GM19463 (cell line): Measurements from ENCODE around the gene NFATC4.
A peak's percentile ranks its signal among the peaks of the same experiment; 100 is the strongest.
"Not testable (repeated sequence)": the region's sequence is repeated elsewhere in the genome, so short reads cannot be mapped to it uniquely, and the experiment has no call there.

Experiments
- ATAC-seq: cut with Tn5 transposase; IDR thresholded peaks from one replicate; pipeline ENCODE4 v1.9.1; 2021; ENCODE audit warnings: mild to moderate bottlenecking, moderate library complexity; ENCODE audit not compliant: unreplicated experiment

Gene NFATC4

GRCh38 chr14:24387009-24387345, 19.0 kb downstream of the NFATC4 start:
- no peak for ATAC-seq

- ATAC-seq, result not testable (repeated sequence)
Observed at GRCh38 chr14:24387579-24387978, 19.6 kb downstream of the NFATC4 start.

GRCh38 chr14:24388474-24389179, 20.6 kb downstream of the NFATC4 start:
- ATAC-seq, result no peak

GRCh38 chr14:24389226-24389848, 21.4 kb downstream of the NFATC4 start:
- no peak for ATAC-seq

- no peak for ATAC-seq
Observed at GRCh38 chr14:24390701-24391468, 22.9 kb downstream of the NFATC4 start.

GRCh38 chr14:24392325-24393091, 24.5 kb downstream of the NFATC4 start:
- no peak for ATAC-seq

GRCh38 chr14:24394275-24394674, 26.3 kb downstream of the NFATC4 start:
- ATAC-seq, result no peak

GRCh38 chr14:24395609-24396582, 27.9 kb downstream of the NFATC4 start:
- ATAC-seq, result no peak

- ATAC-seq, result no peak
Observed at GRCh38 chr14:24397639-24398292, 29.8 kb downstream of the NFATC4 start.

- ATAC-seq, result no peak
Observed at GRCh38 chr14:24398293-24398652, 30.3 kb downstream of the NFATC4 start.

GRCh38 chr14:24398653-24399446, 30.9 kb downstream of the NFATC4 start, which contains the start of gene NYNRIN:
TSS of gene NYNRIN (plus strand) at chr14:24399003. CDS start at chr14:24399247, 244 bp downstream.
- peak; percentile 69 for ATAC-seq

GRCh38 chr14:24399447-24399822, 31.5 kb downstream of the NFATC4 start:
- no peak for ATAC-seq

- no peak for ATAC-seq
Observed at GRCh38 chr14:24399999-24400718, 32.2 kb downstream of the NFATC4 start.

- no peak for ATAC-seq
Observed at GRCh38 chr14:24401810-24402702, 34.1 kb downstream of the NFATC4 start.

GRCh38 chr14:24403294-24403998, 35.5 kb downstream of the NFATC4 start:
- no peak for ATAC-seq

- ATAC-seq, result no peak
Observed at GRCh38 chr14:24404814-24405213, 36.8 kb downstream of the NFATC4 start.
